GM12873 (cell line): ENCODE data around the gene ARL13A.

ENCODE experiments used
- CTCF ChIP-seq: IDR thresholded peaks from 2 replicates; pipeline ENCODE4 v1.5.1; 2012; ENCODE audit warnings: low read depth, mild to moderate bottlenecking, moderate library complexity, low read length, control low read depth; ENCODE audit not compliant: insufficient read depth; ENCODE audit errors: missing control alignments

ARL13A gene

DNA sequence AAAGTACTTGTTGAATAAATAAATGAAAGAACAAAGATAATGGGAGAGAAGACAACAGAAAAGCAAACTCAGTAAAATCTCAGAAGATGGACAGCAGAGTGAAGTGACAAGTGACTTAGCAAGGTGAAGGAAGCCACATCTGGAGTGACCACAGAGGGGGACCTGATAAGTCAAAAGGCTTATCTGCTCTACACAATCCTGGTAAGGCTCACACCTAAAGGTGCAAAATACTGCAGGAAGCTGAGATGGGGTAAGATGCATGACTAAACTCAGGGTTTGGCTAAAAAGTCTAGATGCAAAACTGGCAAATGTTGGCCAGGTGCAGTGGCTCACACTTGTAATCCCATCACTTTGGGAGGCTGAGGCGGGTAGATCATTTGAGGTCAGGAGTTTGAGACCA is 60.2 kb downstream of the ARL13A start:
- no peak for TF ChIP-seq CTCF

- TF ChIP-seq CTCF: no peak
Measured at GRCh38 chrX:101037231-101037630, 67.7 kb downstream of the ARL13A start.

- no peak for TF ChIP-seq CTCF
Measured at GRCh38 chrX:101040197-101040596, 70.7 kb downstream of the ARL13A start.
